Skin epidermis (tissue), 12 donors: Measurements from ENCODE around the gene LRRC7.
"Not testable (repeated sequence)": the region's sequence is repeated elsewhere in the genome, so short reads cannot be mapped to it uniquely, and the experiment has no call there.

Experiments used
- H3K27ac ChIP-seq, 21 experiments: fragments of 200-600 bp; sonication (generic) in 11 of 21; one replicate each; pipeline ENCODE4 v1.5.0; 2020; ENCODE audit warnings: mild to moderate bottlenecking in 3 of 21, inconsistent platforms in 2 of 21, moderate library complexity in 2 of 21
- H3K4me3 ChIP-seq, 7 experiments: fragments of 200-600 bp; sonication (generic) in 2 of 7; one replicate each; pipeline ENCODE4 v1.5.0; 2020; ENCODE audit warnings: inconsistent platforms in 2 of 7, mild to moderate bottlenecking in 2 of 7, moderate library complexity in 1 of 7

Gene LRRC7

GRCh38 chr1:69929308-69930057 lies 361.8 kb downstream of the LRRC7 start:
- Histone ChIP-seq H3K27ac (no peak overlapping the region), H3K4me3 (no peak overlapping the region)

GRCh38 chr1:69930396-69930795 lies 362.7 kb downstream of the LRRC7 start:
- H3K4me3 ChIP-seq: no peak overlapping the region

GRCh38 chr1:69932760-69933159 lies 365.0 kb downstream of the LRRC7 start:
- no peak overlapping the region for H3K4me3 ChIP-seq
- H3K27ac ChIP-seq: no peak overlapping the region

More at GRCh38 chr1:69930396-69930795, 362.7 kb downstream of the LRRC7 start:
- H3K27ac ChIP-seq: no peak overlapping the region

- Histone ChIP-seq H3K27ac (no peak overlapping the region), H3K4me3 (no peak overlapping the region)
Observed at GRCh38 chr1:69940231-69940630, 372.5 kb downstream of the LRRC7 start.

GRCh38 chr1:69940816-69941215 lies 373.1 kb downstream of the LRRC7 start:
- H3K4me3 ChIP-seq: no peak overlapping the region
- H3K27ac ChIP-seq: no peak overlapping the region

- H3K27ac ChIP-seq: no peak overlapping the region
- H3K4me3 ChIP-seq: no peak overlapping the region
Observed at GRCh38 chr1:69943030-69943429, 375.3 kb downstream of the LRRC7 start.

GRCh38 chr1:69946935-69947334 lies 379.2 kb downstream of the LRRC7 start:
- H3K27ac ChIP-seq: no peak overlapping the region
- no peak overlapping the region for H3K4me3 ChIP-seq

GRCh38 chr1:69947837-69948236 lies 380.1 kb downstream of the LRRC7 start:
- no peak overlapping the region for H3K4me3 ChIP-seq

GRCh38 chr1:69952676-69953075 lies 385.0 kb downstream of the LRRC7 start:
- H3K4me3 ChIP-seq: no peak overlapping the region

More at GRCh38 chr1:69947837-69948236, 380.1 kb downstream of the LRRC7 start:
- no peak overlapping the region for H3K27ac ChIP-seq

GRCh38 chr1:69962452-69962851 lies 394.7 kb downstream of the LRRC7 start:
- not testable (repeated sequence) for H3K4me3 ChIP-seq, H3K27ac ChIP-seq

More at GRCh38 chr1:69952676-69953075, 385.0 kb downstream of the LRRC7 start:
- no peak overlapping the region for H3K27ac ChIP-seq

- Histone ChIP-seq H3K27ac (no peak overlapping the region), H3K4me3 (no peak overlapping the region)
Observed at GRCh38 chr1:69967245-69967766, 399.6 kb downstream of the LRRC7 start.

GRCh38 chr1:69976896-69977295 lies 409.2 kb downstream of the LRRC7 start:
- Histone ChIP-seq H3K27ac (no peak overlapping the region), H3K4me3 (no peak overlapping the region)

GRCh38 chr1:69982992-69983391 lies 415.3 kb downstream of the LRRC7 start:
- no peak overlapping the region for H3K4me3 ChIP-seq

GRCh38 chr1:69985376-69985775 lies 417.7 kb downstream of the LRRC7 start:
- no peak overlapping the region for H3K27ac ChIP-seq
- H3K4me3 ChIP-seq: no peak overlapping the region

More at GRCh38 chr1:69982992-69983391, 415.3 kb downstream of the LRRC7 start:
- no peak overlapping the region for H3K27ac ChIP-seq

- Histone ChIP-seq H3K27ac (no peak overlapping the region), H3K4me3 (no peak overlapping the region)
Observed at GRCh38 chr1:69985901-69986439, 418.2 kb downstream of the LRRC7 start.

GRCh38 chr1:69987881-69988280 lies 420.2 kb downstream of the LRRC7 start:
- no peak overlapping the region for H3K4me3 ChIP-seq
- no peak overlapping the region for H3K27ac ChIP-seq

- no peak overlapping the region for H3K27ac ChIP-seq
Observed at GRCh38 chr1:69991644-69992043, 423.9 kb downstream of the LRRC7 start.

GRCh38 chr1:69992594-69992993 lies 424.9 kb downstream of the LRRC7 start:
- H3K4me3 ChIP-seq: no peak overlapping the region
- no peak overlapping the region for H3K27ac ChIP-seq

More at GRCh38 chr1:69991644-69992043, 423.9 kb downstream of the LRRC7 start:
- H3K4me3 ChIP-seq: no peak overlapping the region

GRCh38 chr1:69993810-69994209 lies 426.1 kb downstream of the LRRC7 start:
- Histone ChIP-seq H3K4me3 (no peak overlapping the region), H3K27ac (no peak overlapping the region)

GRCh38 chr1:69994241-69994640 lies 426.5 kb downstream of the LRRC7 start:
- no peak overlapping the region for H3K4me3 ChIP-seq
- no peak overlapping the region for H3K27ac ChIP-seq

- H3K27ac ChIP-seq: no peak overlapping the region
- H3K4me3 ChIP-seq: no peak overlapping the region
Observed at GRCh38 chr1:69998847-69999246, 431.1 kb downstream of the LRRC7 start.
